CD4-positive, alpha-beta T cell treated with Interleukin-15 for 1 hour (primary cell): ENCODE results near the gene FIBP.
"Not testable (repeated sequence)": the region's sequence is repeated elsewhere in the genome, so short reads cannot be mapped to it uniquely, and the experiment has no call there.

ENCODE experiments used
- DNase-seq: peaks from one replicate; pipeline ENCODE4 v3.0.0-alpha.2; 2020

FIBP gene

DNA sequence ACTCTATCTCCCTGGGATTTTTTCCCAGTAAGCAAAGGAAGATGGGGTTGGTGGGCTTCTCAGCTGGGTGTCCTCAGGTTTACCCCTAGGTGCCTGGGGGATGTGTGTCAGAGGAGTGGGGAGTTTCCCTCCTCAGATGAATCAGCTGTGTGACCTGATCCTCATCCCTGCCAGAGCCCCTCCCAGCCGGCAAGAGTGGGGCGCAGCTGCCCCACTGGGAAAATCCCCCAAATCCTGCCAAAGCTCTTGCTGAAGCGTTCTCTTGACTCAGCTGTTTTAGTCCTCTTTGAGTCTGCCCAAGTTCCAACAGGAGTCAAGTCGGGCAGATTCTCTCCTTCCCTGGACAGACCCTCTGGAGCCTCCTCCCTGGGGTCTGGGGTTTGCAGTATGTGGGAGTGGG, 24.6 kb upstream of the FIBP start:
- DNase-seq = no peak

DNA sequence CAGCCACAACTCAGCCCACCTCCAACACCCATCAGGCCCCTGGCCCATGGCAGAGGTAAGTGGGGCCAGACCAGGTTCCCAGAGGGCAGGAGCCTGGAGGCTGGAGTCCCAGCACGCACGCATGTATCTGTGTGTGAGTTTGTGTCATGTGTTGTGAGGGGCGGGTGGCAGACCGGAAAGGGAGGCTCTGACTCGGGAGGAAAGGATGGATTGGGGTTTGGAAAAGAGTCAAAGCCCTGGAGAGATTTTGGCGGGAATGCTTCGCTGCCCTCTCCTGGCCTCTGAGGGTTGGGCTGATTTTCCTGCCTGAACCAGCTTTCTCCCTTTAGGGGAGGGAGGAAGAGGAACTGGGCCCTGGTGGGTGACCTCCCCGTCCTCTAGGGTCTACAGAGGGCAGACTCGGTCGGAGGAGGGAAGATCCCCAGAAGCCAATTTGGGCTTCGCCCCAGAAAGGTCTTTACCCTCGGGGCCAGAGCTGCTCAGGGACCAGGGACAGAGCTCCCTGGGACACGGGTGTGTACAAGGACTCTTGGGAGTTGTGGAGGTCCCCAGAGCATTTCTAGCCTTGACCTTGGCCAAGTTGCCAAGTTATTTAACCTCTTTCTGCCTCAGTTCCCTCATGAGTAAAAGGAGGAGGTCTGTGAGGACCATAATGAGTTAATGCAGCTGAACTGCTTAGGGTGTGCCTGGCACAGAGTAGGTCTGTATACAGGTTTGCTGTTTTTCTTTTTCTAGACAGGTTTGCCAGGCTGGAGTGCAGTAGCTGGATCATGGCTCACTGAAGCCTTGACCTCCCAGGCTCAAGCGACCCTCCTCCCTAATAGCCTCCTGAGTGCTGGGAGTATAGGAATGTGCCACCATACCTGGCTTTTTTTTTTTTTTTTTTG, 23.7 kb upstream of the FIBP start:
- no peak for DNase-seq

DNA sequence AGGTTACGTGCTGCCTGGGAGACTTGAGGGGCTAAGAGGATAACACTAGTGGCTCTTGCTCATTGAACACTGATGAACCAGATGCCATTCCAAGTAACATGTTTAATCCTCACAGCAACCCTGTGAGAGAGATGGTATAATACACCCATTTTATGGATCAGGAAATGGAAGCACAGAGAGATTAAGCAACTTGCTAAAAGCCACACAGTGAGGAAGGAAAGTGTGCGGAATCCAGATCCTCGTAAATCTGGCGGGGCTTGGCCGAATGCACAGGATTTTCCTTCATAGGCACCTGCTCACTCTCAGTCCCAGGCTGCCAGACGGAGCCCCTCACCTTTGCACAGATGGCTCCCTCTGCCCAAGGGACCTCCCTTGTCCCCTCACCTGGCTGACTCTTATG, 19.6 kb upstream of the FIBP start:
- no peak for DNase-seq

DNA sequence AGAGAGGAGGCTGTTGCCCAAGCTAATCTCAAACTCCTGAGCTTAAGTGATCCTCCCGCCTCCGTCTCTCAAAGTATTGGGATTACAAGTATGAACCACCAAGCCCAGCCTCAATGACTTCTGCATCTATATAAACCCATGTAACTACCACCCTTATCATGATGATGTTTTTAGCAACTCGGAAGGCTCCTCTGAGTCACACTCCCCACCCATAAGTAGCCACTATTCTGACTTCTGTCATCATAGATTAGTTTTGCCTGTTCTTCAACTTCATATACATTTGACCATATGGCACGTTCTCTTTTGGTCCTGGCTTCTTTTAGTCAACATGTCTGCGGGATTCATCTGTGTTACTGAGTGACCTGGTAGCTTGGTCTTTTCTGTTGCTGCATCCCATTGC, 18.3 kb upstream of the FIBP start:
- DNase-seq = no peak

DNA sequence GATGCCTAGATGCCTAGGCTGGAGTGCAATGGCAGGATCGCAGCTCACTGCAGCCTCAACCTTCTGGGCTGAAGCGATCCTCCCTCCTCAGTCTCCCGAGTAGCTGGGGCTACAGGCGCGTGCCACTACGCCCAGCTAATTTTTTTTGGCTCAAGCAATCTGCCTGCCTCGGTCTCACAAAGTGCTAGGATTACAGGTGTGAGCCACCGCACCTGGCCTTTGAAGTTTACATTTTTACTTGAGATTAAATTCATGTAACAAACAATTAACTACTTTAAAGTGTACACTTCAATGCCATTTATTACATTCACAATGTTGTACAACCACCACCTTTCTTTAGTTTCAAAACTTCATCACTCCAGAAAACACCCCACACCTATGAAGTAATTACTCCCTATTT, 15.4 kb upstream of the FIBP start:
- no peak for DNase-seq

DNA sequence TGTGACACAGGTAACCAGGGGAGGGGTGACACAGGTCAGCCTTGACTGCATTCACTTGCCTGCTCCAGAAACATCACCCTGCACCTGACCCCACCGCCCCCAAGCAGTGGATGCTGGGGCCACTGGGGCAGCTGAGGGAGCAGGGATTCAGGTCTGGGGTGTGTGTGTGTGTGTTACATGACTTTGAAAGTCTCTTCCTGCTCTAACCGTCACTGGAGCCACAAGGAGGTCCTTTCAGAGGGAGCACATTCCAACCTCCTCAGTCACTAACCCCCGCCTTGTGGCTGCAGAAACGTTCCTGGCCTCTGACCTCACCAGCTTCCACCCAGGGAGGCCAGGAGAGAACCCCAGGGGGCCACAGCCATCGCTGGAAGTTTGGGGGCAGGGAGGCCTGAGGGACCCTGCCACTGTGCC, 14.8 kb upstream of the FIBP start:
- DNase-seq = no peak

DNA sequence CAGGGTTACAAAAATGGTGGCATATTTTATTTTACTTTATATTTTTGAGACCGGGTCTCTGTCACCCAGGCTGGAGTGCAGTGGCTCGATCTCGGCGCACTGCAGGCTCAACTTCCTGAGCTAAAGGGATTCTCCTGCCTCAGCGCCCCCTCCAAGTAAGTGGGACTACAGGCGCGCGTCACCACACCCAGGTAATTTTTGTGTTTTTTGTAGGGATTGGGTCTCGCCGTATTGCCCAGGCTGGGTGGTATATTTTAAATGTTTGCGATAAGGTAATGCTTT, 12.6 kb upstream of the FIBP start:
- no peak for DNase-seq

DNA sequence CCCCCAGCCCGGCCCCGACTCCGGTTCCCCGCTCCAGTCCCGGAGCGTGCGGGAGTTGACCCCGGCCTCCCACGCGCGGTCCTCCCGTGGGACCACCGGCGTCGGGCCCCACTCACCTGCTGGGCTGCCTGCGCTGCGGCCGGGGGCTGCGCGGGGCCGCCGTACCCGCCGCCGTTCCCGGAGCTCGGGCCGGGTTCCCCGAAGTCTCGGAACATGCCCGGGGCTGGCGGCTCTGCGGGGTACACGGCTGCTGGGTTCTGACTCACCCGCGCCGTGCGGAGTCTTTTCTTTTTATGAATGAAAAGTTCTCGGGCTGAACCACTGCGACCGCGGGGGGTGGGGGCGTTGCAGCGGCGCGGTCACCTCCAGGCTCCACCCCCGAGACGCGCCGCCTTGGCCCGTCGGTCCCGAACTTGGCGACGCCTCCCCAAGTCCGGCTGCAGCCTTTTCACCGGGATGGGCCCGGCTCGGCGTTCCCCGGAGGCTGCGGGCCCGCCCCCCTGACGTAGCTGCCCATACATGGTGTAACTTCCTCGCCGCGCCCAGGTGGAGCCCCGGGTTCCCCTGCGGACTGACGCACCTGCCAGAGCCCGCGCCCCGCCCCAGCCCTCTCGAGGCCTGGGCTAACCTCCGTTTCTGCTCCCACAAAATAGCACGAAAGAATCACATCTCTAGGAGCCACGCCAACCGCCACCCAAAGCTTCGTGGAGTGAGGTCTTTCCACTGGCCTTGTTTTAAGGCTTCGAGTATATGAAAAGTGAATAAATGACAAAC, 12.0 kb upstream of the FIBP start, which contains the start of gene FOSL1:
TSS of gene FOSL1 (minus strand) at position 264 of the 774 bp plus-strand sequence. CDS start at position 215, 49 bp downstream.
- DNase-seq = peak; percentile 98

DNA sequence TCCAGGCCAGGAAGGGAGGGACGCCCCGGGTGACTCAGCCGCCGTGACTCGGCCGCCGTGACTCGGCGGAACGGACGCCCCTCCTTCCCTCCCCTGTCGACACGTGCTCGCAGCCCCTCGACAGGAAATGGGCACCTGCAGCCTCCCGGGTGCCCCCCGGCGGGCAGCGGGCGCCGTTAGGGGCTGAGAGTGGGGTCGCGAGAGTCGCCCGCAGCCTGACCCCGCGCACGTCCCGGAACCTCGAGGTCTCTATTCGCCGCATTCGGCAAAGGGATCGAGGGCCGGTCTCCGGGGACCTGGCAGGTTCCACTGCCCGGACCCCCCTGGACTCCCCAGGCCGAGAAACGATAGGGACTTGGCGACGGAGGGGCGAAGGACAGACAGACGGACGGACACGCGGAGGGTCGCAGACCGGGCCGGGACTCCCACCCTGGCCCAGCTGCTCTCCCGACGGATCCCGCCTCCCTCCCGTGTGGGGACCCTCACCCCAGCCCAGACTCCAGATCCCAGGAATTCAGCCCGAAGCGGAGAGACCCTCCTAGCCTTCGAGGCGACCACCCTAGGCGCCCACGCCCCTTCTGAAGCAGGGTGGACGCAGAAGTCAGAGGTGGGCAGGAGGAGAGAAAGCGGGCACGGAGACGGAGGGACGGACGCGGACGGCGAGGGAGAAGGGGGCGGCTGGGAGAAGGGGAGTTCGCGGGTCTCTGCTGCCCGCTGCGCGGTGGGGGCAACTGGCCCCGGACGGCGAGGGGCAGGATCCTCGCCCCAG, 11.3 kb upstream of the FIBP start:
- peak; percentile 66 for DNase-seq

DNA sequence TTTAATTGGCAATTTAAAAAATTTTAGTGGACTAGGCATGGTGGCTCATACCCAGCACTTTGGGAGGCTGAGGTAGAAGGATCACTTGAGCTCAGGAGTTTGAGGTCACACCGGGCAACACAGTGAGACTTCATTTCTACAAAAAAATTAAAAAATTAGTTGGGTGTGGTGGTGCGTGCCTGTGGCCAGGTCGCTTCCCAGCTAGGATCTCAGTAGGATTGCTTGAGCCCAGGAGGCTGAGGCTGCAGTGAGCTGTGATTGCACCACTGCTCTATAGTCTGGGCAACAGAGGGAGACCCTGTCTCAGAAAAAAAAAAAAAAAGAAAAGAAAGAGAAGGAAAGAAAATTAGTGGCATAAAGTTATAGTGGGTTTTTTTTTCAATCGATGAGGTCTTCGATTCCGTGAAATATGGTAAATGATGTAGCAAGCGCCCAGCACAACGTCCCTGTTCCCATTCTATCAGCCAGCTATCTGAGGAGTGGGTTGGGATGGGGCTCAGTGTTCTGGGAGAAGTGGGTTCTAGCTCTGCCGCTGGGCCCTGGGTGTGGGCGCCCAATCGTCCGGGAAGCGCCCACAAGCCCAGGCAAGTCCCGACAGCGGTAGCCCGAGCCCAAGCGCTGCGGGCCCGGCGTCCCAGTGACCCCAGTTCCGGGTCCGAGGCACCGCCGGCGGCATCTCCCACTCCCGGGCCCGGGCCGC, 10.5 kb upstream of the FIBP start:
- DNase-seq = no peak

DNA sequence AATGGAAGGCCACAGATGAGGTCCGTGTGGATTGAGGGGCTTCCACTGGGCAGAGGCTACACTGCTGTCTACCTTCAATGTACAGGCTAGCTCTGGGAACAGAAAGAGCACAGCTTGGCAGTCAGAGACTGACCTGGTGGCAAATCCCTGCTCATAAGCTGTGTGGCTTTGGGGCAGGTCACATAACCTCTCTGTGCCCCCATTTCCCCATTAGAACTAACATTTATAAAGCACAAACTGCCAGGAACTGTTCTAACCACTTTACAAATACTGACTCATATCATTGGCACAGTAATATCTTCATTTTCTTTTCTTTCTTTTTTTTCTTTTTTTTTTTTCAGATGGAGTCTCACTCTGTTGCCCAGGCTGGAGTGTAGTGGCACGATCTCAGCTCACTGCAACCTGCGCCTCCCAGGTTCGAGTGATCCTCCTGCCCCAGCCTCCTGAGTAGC, 8.8 kb upstream of the FIBP start:
- DNase-seq = no peak

DNA sequence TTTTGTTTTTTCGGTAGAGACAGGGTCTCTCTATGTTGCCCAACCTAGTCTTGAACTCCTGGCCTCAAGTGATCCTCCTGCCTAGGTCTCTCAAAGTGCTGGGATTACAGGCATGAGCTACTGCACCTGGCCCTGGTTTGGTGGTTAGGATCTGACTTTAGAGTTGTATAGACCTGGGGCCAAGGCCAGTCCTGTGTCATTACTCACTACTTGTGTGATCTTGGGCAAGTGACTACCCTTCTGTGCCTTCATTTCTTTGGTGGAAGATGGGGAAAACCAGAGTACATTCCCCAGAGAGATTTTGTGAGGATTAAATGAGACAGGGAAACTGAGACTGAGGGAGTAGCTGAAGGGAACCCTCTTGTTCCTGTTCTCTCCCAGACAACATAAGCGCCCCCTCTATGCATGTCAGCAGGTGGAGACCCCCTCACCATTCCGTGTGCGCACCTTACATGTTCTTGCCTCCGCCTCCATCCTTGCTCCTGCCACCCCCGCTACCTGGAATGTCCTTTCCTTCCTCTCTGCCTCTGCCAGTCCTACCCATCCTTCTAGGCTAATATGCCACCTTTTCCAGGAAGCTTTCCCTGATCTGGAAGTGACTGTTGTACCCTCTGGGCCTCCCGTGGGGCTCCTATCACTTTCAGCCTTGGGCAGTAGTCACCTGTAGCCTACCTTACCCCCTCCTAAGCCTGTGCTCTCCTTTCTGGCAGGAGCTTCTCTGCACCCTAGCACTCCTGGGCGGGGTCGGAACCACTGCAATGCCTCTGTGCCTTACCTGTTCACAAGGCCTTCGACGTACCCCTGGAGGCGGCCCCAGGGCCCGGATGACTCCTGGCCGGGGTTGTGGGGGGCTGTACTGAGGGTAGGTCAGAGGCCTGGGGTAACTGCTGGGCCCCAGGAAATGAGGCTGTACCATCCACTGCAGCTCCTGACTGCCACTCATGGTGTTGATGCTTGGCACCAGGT, 8.0 kb upstream of the FIBP start:
- no peak for DNase-seq

DNA sequence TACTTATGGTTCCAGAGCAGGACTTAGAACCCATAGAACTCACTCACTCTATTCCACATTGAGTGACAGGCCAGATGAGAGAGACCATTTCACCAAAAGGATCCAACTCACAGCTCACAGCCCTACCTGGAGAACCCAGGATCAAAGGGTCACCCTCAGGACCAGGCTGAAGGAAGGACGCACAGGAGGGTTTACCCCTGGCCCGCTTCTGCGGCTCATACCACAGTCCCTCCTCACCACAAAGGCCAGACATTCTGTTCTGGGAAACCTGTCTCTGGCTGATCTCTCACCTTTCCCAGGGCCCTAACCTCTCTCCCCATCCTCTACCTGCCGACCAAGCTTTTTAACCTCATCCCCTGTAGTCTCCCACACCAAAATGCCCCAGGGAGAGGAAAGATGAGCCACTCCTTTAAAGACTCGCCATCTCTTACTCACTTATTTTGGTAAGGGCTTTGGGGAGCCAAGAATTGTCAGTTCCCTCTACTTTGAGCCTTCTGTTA, 7.3 kb upstream of the FIBP start:
- DNase-seq = no peak

DNA sequence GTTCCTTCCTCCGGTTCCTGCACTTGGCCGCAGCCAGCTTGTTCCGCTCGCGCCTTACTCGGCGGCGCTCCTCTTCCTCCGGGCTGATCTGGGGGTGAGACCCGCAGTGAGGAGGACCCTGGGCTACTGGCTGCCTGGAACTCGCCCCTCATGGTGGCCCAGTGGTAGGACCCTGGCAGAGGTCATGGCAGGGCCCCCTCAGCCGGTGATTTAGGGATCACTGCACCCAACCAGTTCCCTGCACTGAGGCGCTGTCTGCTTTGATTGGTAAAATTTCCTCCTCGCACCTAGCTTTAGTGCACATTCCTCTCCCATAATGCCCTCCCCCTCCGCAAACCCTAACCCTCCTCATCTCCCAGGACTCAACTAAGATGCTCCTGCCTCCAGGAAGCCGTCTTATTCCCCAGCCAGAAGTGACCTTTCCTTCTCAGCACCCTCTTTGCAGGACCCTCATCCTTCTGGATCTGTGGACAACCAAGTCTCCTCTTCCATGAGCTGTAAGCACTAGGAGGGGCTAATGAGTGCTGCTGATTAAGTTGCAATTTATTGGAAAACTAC, 5.8 kb upstream of the FIBP start:
- peak; percentile 53 for DNase-seq

DNA sequence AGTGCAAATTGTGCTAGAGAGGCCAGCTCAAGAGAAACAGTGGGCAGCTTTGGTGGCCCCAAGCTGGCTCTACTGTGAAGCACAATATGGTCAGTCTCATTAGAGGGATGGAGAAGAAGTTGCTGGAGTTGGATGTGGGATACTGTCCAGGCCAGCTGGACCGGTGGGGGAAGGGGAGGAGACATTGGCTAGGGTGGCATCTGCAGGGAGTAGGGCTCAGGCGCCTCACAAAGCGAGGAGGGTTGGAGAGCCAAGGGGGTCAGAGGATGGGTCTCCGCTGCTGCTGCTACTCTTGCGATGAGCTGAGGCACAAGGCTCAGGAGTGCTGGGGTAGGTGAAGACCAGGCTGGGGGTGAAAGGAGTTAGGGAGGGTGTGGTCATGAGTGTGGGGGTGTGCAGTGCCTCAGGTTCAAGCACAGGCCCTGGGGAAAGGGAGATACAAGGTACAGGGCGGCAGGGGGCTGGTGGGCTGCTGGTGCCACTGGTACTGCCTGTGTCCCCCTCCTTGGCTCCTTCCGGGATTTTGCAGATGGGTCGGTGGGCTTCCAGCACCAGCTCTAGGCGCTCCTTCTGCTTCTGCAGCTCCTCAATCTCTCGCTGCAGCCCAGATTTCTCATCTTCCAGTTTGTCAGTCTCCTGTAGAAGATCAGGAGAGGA, 4.5 kb upstream of the FIBP start:
- DNase-seq = no peak

DNA sequence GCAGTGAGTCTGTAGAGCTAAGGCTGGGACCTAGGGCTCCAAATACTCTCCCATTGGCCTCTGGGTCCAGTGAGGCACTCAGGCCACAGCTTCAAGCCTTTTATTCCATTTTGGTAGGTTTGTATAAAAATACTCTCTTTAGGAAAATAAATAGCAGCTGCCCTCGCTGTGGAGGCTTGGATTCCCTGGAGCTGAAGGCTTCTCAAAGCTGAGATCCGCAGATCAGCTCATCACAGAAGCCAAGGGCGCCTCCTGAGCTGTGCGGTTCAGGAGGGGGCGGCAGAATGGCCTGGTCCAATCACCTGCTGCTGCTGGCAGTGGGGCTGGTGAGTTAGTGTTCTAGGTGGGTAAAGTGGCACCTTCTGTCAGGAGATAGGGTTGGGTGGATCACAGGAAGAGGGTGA, 3.9 kb upstream of the FIBP start:
- not testable (repeated sequence) for DNase-seq

DNA sequence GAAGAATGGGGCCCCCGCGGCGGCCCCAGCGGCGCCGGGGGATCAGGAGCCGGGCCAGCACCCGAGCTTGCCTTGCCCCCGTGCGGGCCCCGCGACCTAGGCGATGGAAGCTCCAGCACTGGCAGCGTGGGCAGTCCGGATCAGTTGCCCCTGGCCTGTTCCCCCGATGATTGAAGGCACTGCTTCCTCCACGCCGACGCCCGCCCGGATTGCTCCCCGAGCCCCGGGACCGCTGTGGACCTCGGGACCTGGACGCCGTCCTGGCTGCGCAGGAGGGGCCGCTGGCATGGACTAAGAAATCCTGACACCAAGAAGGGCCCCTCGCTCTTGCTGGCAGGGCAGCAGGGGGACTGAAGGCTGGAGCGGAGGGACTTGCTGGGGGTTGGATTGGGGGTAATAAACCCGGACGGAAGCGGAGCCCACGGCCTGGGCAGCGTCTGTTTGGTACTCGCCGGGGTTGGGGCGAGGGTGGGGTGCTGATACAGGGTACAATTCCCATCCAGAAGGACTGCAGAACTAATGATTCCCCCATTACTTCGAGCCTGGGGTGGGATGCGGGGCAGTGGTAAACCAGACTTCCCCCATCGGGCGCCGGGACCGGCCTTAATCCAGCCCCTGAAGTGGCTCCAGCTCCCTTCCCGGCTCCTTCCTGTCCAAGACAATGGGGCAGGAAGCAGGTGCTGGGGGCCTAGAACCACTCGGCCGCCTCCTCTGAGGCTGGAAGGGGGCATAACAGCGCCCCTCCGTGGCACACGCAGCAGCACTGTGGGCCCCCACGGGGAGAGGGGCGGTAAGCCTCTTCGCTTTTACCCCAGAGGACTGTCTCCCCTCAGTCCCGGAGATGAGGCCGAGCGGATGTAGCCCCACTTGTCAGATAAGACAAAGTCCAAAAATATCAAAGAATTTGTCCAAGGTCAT, 3.2 kb upstream of the FIBP start:
- DNase-seq = no peak

DNA sequence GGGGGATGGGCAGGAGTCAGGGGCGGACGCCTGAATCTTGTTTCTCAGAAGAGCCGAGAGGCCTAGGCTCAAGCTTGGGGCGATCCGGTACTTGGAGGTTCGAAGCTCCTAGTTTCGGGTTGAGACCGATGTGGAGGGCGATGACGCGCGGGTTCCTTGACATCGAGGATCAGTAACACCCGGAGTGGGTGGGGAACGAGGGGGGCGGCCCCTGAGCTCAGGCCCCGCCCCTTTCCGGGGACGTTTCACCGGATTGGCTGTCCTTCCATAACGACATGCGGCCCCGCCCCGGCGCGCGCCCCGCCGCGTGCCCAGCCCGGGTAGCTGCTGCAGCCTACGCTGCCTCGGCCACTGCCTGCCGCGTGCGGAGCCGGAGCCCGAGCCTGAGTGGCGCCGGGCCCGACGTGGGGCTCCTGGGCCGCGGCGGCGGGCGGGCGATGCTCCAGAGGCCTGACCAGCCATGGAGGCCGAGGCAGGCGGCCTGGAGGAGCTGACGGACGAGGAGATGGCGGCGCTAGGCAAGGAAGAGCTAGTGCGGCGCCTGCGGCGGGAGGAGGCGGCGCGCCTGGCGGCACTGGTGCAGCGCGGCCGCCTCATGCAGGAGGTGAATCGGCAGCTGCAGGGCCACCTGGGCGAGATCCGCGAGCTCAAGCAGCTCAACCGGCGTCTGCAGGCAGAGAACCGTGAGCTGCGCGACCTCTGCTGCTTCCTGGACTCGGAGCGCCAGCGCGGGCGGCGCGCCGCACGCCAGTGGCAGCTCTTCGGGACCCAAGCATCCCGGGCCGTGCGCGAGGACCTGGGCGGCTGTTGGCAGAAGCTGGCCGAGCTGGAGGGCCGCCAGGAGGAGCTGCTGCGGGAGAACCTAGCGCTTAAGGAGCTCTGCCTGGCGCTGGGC, 2.3 kb upstream of the FIBP start, which contains the start of gene CCDC85B:
TSS of gene CCDC85B (plus strand) at position 350 of the 895 bp plus-strand sequence. CDS start at position 461, 111 bp downstream.
- peak; percentile 98 for DNase-seq
